WTC11 (cell line): ENCODE results near the gene ROBO1.

Experiments used
- CTCF ChIP-seq: fragments of 200-600 bp; IDR thresholded peaks from 2 replicates; pipeline ENCODE4 v1.8.0; 2022; ENCODE audit warnings: antibody characterized with exemption
- JUN ChIP-seq: sonication (generic); formaldehyde crosslinking; IDR thresholded peaks from 2 replicates; pipeline ENCODE4 v1.8.0; 2023; ENCODE audit warnings: mild to moderate bottlenecking, missing genetic modification reagents
- TF ChIP-seq, protein P1 (sequence below): sonication (generic); formaldehyde crosslinking; IDR thresholded peaks from 2 replicates; pipeline ENCODE4 v1.8.0; 2022; ENCODE audit warnings: missing genetic modification reagents
- TF ChIP-seq, protein P2 (sequence below): sonication (generic); formaldehyde crosslinking; IDR thresholded peaks from 2 replicates; pipeline ENCODE4 v1.8.0; 2023; ENCODE audit warnings: mild to moderate bottlenecking, missing genetic modification reagents

DNA sequence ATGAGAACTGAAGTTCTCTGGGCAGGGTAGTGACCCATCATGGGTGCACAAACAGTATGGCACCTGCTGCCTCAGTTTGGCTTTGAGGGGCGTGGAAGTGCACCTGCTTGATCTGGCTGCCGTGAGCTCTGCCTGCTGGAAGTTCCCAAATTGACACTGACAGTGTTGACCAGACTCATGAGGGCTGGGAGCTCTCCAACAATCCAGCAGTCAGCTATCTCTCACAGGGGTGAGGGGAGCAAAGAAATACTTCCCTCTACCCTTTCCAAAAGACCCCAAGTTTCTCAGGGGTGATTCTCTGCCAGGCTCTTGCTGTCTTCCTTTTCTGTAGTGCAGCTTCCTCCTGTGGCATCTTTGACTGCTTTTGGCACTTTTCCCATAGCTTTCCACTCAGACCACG is 49.4 kb upstream of the ROBO1 start:
- TF ChIP-seq CTCF = no peak
- TF ChIP-seq, protein P1, sequence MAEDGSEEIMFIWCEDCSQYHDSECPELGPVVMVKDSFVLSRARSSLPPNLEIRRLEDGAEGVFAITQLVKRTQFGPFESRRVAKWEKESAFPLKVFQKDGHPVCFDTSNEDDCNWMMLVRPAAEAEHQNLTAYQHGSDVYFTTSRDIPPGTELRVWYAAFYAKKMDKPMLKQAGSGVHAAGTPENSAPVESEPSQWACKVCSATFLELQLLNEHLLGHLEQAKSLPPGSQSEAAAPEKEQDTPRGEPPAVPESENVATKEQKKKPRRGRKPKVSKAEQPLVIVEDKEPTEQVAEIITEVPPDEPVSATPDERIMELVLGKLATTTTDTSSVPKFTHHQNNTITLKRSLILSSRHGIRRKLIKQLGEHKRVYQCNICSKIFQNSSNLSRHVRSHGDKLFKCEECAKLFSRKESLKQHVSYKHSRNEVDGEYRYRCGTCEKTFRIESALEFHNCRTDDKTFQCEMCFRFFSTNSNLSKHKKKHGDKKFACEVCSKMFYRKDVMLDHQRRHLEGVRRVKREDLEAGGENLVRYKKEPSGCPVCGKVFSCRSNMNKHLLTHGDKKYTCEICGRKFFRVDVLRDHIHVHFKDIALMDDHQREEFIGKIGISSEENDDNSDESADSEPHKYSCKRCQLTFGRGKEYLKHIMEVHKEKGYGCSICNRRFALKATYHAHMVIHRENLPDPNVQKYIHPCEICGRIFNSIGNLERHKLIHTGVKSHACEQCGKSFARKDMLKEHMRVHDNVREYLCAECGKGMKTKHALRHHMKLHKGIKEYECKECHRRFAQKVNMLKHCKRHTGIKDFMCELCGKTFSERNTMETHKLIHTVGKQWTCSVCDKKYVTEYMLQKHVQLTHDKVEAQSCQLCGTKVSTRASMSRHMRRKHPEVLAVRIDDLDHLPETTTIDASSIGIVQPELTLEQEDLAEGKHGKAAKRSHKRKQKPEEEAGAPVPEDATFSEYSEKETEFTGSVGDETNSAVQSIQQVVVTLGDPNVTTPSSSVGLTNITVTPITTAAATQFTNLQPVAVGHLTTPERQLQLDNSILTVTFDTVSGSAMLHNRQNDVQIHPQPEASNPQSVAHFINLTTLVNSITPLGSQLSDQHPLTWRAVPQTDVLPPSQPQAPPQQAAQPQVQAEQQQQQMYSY (CRISPR knock-in tag) = no peak
- TF ChIP-seq, protein P2, sequence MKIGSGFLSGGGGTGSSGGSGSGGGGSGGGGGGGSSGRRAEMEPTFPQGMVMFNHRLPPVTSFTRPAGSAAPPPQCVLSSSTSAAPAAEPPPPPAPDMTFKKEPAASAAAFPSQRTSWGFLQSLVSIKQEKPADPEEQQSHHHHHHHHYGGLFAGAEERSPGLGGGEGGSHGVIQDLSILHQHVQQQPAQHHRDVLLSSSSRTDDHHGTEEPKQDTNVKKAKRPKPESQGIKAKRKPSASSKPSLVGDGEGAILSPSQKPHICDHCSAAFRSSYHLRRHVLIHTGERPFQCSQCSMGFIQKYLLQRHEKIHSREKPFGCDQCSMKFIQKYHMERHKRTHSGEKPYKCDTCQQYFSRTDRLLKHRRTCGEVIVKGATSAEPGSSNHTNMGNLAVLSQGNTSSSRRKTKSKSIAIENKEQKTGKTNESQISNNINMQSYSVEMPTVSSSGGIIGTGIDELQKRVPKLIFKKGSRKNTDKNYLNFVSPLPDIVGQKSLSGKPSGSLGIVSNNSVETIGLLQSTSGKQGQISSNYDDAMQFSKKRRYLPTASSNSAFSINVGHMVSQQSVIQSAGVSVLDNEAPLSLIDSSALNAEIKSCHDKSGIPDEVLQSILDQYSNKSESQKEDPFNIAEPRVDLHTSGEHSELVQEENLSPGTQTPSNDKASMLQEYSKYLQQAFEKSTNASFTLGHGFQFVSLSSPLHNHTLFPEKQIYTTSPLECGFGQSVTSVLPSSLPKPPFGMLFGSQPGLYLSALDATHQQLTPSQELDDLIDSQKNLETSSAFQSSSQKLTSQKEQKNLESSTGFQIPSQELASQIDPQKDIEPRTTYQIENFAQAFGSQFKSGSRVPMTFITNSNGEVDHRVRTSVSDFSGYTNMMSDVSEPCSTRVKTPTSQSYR (CRISPR knock-in tag) = no peak
- TF ChIP-seq JUN (CRISPR knock-in tag) = no peak
